Parathyroid adenoma (tissue), 2 donors: Measurements from ENCODE around the gene TTC33.
"Not testable (repeated sequence)": the region's sequence is repeated elsewhere in the genome, so short reads cannot be mapped to it uniquely, and the experiment has no call there.

Experiments
- H2AFZ ChIP-seq: fragments of 300-600 bp; sonication (generic); one replicate; pipeline ENCODE4 v1.7.0; 2017; ENCODE audit warnings: antibody characterized with exemption, mild to moderate bottlenecking
- H3K27ac ChIP-seq: fragments of 300-600 bp; sonication (generic); one replicate; pipeline ENCODE4 v1.7.0; 2017
- H3K27me3 ChIP-seq: fragments of 300-600 bp; sonication (generic); one replicate; pipeline ENCODE4 v1.7.0; 2017; ENCODE audit warnings: low read length; ENCODE audit not compliant: control insufficient read depth, insufficient read depth
- H3K36me3 ChIP-seq: fragments of 300-600 bp; sonication (generic); one replicate; pipeline ENCODE4 v1.7.0; 2017; ENCODE audit warnings: low read length; ENCODE audit not compliant: control insufficient read depth, insufficient read depth
- H3K4me1 ChIP-seq: fragments of 300-600 bp; sonication (generic); one replicate; pipeline ENCODE4 v1.7.0; 2017; ENCODE audit warnings: control low read depth
- H3K4me2 ChIP-seq: fragments of 300-600 bp; sonication (generic); one replicate; pipeline ENCODE4 v1.7.0; 2017; ENCODE audit warnings: low read length
- H3K4me3 ChIP-seq: fragments of 300-600 bp; sonication (generic); one replicate; pipeline ENCODE4 v1.7.0; 2017; ENCODE audit warnings: low read depth, low read length
- H3K79me2 ChIP-seq: fragments of 300-600 bp; sonication (generic); one replicate; pipeline ENCODE4 v1.7.0; 2017; ENCODE audit warnings: control low read depth
- H3K9ac ChIP-seq: fragments of 300-600 bp; sonication (generic); one replicate; pipeline ENCODE4 v1.7.0; 2017; ENCODE audit warnings: mild to moderate bottlenecking
- H3K9me3 ChIP-seq: fragments of 300-600 bp; sonication (generic); one replicate; pipeline ENCODE4 v1.7.0; 2017; ENCODE audit warnings: low read length; ENCODE audit not compliant: control insufficient read depth
- CTCF ChIP-seq: fragments of 300-600 bp; sonication (generic); IDR thresholded peaks from one replicate; pipeline ENCODE4 v1.7.0; 2017; ENCODE audit warnings: antibody characterized with exemption, mild to moderate bottlenecking
- donor health status: primary hyperparathyroidism.

TTC33 gene

GRCh38 chr5:40665635-40666298 lies 90.0 kb downstream of the TTC33 start:
- H3K9me3 ChIP-seq: no peaks in the 10 kb centered on the region
- no peak for TF ChIP-seq CTCF
- peaks cover 4% of the 10 kb centered on the region for H3K36me3 ChIP-seq
- no peak overlapping the region for H3K4me3 ChIP-seq
- H2AFZ ChIP-seq: no peak overlapping the region
- no peaks in the 10 kb centered on the region for H3K27me3 ChIP-seq
- no peaks in the 10 kb centered on the region for H3K4me1 ChIP-seq
- no peak overlapping the region for H3K27ac ChIP-seq
- H3K4me2 ChIP-seq: no peak overlapping the region
- H3K9ac ChIP-seq: no peak overlapping the region
- no peaks in the 10 kb centered on the region for H3K79me2 ChIP-seq

GRCh38 chr5:40660751-40661150 lies 95.0 kb downstream of the TTC33 start:
- peaks cover 3% of the 10 kb centered on the region for H3K36me3 ChIP-seq
- H2AFZ ChIP-seq: no peak overlapping the region
- no peak overlapping the region for H3K27ac ChIP-seq
- no peak overlapping the region for H3K4me3 ChIP-seq
- no peaks in the 10 kb centered on the region for H3K27me3 ChIP-seq
- no peaks in the 10 kb centered on the region for H3K4me1 ChIP-seq
- no peak overlapping the region for H3K9ac ChIP-seq
- no peaks in the 10 kb centered on the region for H3K79me2 ChIP-seq
- TF ChIP-seq CTCF: no peak
- H3K4me2 ChIP-seq: no peak overlapping the region
- no peaks in the 10 kb centered on the region for H3K9me3 ChIP-seq

- H3K4me1 ChIP-seq: no peaks in the 10 kb centered on the region
- H3K4me3 ChIP-seq: no peak overlapping the region
- no peak overlapping the region for H3K4me2 ChIP-seq
- no peak overlapping the region for H3K27ac ChIP-seq
- no peaks in the 10 kb centered on the region for H3K27me3 ChIP-seq
- no peak for TF ChIP-seq CTCF
- no peaks in the 10 kb centered on the region for H3K36me3 ChIP-seq
- no peak overlapping the region for H2AFZ ChIP-seq
- H3K9ac ChIP-seq: no peak overlapping the region
- H3K79me2 ChIP-seq: no peaks in the 10 kb centered on the region
- no peaks in the 10 kb centered on the region for H3K9me3 ChIP-seq
These were observed 99.0 kb downstream of the TTC33 start for GRCh38 chr5:40656766-40657165.

- H3K79me2 ChIP-seq, H3K27ac ChIP-seq, H3K36me3 ChIP-seq, H3K4me3 ChIP-seq, H3K4me2 ChIP-seq, H3K9me3 ChIP-seq, H3K4me1 ChIP-seq, H3K9ac ChIP-seq, H2AFZ ChIP-seq, H3K27me3 ChIP-seq: not testable (repeated sequence)
These were observed 99.7 kb downstream of the TTC33 start for GRCh38 chr5:40656091-40656490.

GRCh38 chr5:40655138-40655537 lies 100.6 kb downstream of the TTC33 start:
- no peak overlapping the region for H2AFZ ChIP-seq
- H3K4me3 ChIP-seq: no peak overlapping the region
- no peak overlapping the region for H3K27ac ChIP-seq
- H3K27me3 ChIP-seq: no peaks in the 10 kb centered on the region
- no peak overlapping the region for H3K4me2 ChIP-seq
- H3K36me3 ChIP-seq: no peaks in the 10 kb centered on the region
- no peak overlapping the region for H3K9ac ChIP-seq
- H3K79me2 ChIP-seq: no peaks in the 10 kb centered on the region
- no peak for TF ChIP-seq CTCF
- H3K4me1 ChIP-seq: no peaks in the 10 kb centered on the region
- H3K9me3 ChIP-seq: no peaks in the 10 kb centered on the region
